NCI-H2107 treated with DMSO at 0.1 percent for 48 hours (cell line): ENCODE data around the gene G2E3.
"Not testable (repeated sequence)": the region's sequence is repeated elsewhere in the genome, so short reads cannot be mapped to it uniquely, and the experiment has no call there.

Experiments
- DNase-seq: peaks from one replicate; lab custom pipeline; 2025; ENCODE audit not compliant: unreplicated experiment; lab: John Stamatoyannopoulos, UW

The G2E3 gene, protein sequence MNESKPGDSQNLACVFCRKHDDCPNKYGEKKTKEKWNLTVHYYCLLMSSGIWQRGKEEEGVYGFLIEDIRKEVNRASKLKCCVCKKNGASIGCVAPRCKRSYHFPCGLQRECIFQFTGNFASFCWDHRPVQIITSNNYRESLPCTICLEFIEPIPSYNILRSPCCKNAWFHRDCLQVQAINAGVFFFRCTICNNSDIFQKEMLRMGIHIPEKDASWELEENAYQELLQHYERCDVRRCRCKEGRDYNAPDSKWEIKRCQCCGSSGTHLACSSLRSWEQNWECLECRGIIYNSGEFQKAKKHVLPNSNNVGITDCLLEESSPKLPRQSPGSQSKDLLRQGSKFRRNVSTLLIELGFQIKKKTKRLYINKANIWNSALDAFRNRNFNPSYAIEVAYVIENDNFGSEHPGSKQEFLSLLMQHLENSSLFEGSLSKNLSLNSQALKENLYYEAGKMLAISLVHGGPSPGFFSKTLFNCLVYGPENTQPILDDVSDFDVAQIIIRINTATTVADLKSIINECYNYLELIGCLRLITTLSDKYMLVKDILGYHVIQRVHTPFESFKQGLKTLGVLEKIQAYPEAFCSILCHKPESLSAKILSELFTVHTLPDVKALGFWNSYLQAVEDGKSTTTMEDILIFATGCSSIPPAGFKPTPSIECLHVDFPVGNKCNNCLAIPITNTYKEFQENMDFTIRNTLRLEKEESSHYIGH

DNA sequence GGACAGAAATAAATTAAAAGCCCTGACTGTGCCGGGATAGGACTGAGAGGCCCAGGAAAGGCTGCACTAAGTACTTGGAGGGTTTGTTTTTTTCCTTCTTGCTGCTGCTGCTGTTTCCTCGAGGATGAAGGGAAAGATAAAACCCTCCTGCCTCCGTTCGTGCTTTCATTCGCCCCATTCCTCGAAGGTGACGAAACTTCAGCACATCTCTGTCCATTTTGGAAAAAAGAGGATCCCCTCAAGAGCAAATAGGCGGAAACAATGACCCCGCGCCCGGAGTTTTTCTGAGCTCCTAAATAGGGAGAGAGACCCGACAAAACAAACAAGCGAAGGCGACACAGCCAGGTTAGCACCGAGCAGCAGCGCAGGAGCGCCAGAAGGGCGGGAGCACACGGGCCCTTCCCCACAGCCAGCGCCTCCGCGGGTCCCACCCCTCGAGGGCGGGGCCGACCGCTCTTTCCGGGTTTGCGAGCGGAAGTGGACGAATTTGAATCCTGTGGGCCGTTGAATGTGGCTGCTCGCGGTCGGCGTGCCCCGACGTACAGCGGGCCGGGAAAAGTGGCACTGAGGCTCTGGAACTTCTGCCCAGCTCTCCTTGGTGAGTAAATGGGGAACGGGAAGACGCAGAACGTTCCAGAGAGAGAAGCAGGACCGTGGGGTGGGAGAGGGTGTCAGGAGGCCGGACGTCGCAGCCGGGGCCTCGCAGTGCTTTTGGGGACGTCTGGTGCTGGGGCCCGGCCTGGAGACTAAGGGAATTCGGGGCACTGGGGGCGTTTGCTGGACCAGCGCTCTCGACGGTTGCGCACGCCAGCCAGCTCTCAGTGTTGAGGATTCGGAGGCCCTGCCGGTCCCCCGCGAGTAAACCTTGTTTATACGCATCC, at the start of gene G2E3:
G2E3 (plus strand) TSS at position 484 of the 881 bp plus-strand sequence. CDS start 21,922 bp downstream, outside the sequence.
- peak; percentile 82 for DNase-seq

DNA sequence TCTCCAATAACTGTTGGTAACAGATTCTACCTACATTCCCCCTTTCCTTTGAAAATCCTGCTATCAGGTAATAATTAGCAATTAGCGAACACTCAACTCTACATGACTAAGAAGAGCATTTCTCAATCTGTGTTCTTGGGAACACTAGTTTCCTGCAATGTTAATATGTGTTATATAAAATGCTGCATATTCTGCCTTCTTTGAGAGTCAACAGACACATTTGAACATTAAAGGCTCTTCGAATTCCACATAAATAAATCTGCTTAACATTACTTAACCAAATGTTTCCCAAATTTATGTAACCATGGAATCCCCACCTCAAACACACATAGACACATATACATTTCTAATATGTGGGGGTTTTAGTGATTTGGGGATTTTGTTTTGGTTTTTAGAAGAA, 41.2 kb upstream of the G2E3 start:
- no peak for DNase-seq

DNA sequence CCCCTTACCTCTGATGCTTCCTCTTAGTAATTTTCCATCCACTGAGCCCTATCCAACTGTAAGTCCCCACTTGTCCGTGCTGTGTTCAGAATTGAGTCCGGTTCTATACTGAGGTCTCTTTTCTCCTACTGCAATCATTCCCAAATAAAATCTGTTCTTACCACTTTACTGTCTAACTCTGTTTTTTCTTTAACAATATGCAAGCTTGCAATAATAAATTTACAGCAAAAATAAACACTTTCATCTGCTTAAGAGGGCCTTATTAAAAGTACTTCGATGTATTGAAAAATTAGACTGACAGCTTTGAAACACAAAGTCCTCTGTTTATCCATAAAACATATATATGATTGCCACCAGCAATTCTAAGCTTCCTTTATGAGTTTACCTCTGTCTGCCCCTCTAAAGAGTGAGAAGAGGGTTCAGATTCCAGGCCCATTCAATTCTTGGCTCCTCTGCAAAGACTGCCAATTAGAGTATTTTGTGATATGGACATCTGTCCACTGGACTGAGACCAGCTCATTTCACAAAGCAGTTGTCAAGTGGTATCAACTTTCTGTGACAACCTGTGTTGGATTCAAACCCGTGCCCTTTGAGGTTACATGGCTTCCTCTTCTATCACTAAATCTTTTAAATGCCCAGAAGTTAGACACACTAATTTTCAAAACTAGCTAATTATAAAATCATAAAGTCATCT, 39.9 kb upstream of the G2E3 start:
- peak; percentile 50 for DNase-seq

DNA sequence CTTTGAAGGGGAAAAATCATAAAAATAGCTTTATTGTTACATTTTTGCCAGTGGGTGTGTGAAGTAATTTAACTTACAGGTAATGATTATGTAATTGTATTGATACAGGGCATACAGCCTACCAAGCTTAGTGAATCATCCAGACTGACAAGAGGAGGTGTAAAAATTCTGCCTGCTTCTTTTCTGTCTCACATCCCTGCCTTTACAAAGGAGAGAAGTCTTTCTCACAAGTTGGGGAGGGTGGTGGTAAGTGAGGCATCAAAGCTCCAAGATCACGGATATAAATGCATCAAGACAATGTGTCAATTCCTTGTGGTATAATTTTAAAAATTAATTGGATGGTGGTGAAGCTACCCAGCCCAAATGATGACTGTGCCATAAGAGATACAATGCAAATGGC, 39.0 kb upstream of the G2E3 start:
- DNase-seq = no peak

DNA sequence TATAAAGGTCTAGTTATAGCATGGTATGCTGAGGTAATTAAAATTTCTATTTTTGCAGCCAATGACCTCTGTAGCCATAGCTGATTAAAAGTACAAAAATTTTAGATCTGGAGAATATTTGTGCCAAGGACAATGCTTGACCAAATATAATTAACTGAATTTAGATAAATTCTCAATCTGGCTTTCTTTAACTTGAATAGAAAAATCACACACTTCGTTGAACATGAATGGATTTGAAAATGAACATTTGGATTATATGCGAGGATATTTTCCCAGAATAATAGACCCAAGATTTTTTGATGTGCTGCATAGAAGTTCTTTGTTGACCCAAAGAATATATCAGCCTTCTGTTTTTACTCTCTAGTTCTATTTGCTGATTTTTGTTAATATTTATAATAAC, 38.4 kb upstream of the G2E3 start:
- DNase-seq = no peak

DNA sequence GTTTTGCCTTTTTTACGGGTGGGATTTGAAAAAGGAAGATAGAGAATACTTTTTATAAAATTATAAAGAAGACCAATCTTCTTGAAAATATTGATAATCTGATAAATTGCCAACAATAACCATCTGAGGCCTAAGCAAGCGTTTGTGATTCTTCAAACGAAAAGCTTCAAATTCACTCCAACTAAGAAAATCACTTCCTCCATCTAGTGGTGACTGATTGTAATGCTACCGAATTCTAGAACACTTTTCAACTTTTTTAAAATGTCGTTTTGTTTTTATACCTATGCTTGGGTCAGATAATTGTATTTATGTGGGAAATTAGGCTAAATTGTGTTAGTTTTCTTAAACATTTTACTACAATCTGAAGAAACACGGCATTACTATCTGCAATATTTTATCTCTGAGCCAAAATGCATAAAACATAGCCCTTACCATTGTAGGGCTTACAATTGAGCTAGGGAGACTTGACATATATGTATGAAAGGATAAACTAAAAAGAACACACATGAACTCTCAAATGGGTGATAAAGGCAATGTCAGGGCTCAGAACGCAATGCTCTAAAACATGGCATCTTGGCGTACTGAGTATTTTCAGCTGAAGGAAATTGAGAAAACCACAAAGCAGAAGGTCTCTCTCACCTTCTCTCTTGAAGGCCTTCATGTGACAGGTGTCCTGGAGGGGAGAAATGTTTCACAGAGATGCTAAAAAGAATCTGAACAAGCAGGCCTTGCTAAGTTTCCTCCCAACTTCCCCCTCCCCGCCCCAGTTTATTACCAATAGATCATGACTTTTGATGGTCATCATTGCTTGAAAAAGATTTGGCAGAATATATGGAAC, 36.8 kb upstream of the G2E3 start:
- DNase-seq = peak; percentile 94

DNA sequence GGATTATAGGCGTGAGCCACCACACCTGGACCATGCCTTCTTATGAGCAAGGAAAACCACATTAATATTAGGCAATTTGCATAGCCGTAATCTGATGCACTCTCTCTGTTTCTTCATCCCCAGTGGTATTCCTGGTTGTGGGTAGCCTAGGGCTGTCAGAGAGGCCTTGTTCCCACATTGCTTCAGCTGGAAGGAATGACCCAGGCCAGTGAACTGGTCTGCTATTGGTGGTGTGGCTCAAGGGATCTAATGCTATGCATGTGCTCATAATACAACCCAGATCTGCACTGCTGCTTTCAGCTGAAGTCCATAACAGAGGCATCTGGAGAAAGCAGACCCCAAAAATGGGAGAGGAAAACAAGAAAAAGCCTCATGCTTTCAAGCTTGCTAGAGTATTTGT, 33.1 kb upstream of the G2E3 start:
- DNase-seq = no peak

DNA sequence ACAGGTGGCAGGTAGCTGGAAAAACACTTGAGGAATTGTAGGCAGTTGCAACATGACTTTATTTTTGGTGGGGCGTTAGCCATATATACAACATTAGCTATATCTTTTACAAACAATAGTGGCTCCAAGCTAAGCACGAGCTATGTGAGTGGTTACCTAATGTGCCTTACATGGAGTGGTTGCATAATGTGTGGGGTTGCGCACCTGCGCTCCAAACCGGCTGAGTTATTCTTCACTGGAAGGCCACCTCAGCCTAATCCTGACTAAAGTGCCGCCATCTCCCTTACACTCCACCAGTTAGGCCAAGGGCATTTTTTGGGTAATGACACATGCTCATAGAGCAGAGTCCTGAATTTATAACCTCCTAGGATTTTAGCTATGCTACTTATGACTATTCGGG, 31.8 kb upstream of the G2E3 start:
- no peak for DNase-seq

DNA sequence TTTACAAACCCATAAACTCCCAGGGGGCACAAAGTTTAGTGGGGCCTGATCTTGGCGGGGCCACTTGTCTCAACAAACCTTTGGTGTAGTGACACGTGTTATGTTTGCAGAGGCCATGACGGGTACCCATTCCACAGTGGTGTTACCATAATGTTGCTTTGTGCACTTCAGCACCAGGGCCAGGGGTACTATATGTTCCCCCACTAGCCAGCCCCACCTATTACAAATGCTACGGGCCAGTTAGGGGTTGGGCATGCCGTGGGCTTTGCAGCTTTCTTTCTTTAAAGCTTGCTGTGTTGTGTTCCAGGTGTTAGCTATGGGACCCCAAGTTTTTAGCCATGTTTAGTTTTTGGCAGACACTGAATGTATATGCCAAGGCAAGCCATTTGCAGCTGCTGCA, 30.8 kb upstream of the G2E3 start:
- no peak for DNase-seq

DNA sequence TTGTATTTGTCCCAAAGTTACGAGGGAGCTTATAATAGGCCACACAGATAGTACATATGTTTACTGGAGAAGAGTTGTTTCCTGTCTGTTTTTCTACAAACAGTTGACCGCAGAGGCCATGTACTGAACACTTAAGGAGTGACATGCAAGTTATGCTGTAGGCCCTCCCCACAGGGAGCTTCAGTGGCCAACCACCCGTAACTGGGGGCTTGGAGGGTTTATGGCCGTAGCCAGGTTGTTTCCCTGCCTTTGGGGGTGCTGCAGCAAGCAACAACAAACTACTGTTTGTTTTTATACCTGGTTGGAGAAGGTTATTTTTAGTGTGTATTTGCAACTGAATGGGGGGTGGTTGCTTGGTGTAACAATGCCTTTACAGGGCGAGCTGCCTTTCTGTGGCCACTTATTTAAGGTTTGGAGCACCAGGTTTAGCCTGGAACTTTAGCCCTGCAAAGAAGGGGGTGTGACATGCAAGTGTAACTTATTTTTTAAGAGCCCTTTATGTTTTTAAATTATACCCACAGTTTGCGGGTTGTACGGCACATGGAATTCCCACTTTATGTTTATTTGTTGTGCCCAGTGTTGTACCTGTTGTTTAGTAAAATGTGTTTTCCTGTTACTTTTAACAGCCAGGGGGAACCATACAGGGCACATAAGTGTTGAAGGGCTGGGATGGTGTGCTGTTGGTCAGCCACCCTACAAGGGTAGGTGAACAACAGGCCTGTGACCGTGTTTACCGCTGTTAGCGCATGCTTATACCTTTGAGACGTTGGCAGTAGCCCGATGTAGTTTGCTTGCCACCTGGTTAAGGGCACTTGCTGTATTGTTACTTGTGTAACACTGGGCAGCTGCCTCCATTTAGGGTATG, 29.9 kb upstream of the G2E3 start:
- DNase-seq = no peak

DNA sequence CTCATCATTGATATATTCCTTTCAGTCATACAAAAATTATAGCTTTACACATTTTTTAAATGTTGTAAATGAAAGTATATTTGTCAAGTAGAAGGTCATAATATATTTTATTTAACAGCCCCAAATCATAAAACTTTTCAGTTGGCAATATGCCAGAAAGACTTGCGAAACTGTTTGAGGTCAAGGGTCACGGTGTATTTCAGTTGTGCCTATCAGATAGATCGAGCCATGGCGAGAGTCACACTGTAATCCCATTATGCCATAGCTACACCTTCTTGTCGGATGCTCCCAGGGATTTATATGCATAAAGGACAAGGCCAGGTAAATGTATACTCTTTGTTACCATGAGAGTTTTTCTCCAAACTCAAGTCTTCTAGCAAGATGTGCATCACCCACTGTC, 26.7 kb upstream of the G2E3 start:
- DNase-seq = no peak

DNA sequence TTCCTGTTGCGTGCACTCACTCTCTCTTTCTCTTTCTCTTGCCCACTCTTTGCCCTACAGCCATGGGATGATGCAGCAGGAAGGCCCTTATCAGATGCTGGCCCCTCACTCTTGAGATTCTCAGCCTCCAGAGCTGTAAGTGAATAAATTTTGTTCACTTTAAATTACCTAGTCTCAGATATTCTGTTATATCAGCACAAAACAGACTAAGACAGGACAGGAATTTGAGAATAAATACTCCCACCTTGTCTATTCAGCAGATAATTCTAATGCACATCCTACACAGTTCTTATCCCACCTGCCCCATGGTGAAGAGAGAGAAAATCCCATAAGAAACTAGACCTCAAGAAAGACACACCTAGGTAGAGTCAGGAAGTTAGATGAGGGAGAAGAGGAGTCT, 25.8 kb upstream of the G2E3 start:
- no peak for DNase-seq

DNA sequence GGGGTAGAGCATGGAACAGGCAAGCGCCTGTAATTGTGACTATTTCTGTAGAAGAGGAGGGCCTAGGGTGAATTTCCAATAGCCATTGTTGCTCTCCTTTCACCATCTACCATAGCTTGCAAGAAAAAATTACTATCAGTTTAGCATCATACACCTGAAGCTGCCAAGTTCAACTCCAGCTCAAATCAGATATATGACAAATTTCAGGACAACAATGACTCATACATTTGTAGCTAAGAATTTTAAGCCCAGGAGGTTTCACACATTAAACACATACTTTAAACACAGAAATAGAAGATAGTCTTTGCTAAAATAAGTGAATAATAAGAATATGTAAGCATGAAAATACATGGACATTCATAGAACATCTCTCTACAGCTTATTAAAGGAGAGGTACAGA, 17.6 kb upstream of the G2E3 start:
- DNase-seq = no peak

DNA sequence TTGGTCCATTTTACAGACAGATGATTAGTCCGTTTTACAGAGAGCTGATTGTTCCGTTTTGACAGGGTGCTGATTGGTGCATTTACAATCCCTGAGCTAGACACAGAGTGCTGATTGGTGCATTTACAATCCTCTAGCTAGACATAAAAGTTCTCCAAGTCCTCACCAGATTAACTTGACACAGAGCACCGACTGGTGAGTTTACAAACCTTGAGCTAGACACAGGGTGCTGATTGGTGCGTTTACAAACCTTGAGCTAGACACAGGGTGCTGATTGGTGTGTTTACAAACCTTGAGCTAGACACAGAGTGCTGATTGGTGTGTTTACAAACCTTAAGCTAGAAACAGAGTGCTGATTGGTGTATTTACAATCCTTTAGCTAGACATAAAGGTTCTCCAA, 12.2 kb upstream of the G2E3 start:
- not testable (repeated sequence) for DNase-seq

DNA sequence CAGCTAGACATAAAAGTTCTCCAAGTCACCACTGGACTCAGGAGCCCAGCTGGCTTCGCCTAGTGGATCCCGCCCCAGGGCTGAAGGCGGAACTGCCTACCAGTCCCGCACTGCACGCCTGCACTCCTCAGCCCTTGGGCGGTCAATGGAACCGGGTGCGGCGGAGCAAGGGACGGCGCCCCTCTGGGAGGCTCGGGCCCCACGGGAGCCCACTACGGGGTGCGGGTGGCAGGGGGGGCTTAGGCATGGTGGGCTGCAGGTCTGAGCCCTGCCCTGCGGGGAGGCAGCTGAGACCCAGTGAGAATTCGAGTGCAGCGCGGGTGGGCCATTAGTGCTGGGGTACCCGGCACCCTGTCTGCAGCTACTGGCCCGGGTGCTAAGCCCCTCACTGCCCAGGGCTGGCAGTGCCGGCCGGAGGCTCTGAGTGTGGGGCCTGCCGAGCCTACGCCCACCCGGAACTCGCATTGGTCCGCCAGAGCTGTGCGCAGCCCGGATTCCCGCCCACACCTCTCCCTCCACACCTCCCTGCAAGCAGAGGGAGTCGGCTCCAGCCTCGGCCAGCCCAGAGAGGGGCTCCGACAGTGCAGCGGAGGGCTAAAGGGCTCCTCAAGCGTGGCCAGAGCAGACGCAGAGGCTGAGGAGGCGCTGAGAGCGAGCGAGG, 11.4 kb upstream of the G2E3 start:
- no peak for DNase-seq

DNA sequence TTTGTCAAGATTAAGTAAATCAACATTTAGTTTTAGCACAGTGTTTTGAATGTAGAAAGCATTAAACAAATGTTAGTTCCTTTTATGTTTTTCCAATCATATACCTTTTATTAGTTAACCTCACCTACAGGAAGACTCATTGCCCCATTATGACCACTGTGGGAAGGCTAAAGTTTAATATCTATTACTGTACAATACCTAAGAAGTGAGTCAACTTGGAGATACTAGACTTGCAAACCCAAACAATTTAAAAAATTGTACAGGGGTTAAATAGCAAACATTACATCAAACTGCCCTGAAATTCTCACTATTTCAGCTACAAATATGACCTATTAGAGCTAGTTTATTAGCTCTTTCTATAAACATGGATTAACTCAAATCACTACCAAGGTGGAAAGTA, 8.6 kb upstream of the G2E3 start:
- DNase-seq = no peak

DNA sequence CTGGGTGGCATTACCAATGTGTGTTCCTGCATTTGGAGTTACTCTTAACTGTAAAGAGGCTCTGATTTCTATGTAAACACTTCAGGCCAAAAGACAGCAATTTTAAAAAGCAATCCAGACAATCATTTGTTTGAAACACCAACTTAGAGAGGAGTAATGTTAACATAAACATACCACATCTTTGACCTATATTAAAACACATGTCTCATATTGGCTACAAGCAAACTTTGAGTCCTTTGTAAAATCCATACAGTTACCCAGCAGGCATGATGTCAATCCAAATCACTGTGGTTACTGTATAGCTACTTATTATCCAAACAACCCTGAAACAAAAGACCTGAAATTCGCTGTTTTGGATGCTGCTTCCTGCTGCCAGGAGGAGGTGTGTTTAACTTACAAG, 7.5 kb upstream of the G2E3 start:
- peak; percentile 71 for DNase-seq

DNA sequence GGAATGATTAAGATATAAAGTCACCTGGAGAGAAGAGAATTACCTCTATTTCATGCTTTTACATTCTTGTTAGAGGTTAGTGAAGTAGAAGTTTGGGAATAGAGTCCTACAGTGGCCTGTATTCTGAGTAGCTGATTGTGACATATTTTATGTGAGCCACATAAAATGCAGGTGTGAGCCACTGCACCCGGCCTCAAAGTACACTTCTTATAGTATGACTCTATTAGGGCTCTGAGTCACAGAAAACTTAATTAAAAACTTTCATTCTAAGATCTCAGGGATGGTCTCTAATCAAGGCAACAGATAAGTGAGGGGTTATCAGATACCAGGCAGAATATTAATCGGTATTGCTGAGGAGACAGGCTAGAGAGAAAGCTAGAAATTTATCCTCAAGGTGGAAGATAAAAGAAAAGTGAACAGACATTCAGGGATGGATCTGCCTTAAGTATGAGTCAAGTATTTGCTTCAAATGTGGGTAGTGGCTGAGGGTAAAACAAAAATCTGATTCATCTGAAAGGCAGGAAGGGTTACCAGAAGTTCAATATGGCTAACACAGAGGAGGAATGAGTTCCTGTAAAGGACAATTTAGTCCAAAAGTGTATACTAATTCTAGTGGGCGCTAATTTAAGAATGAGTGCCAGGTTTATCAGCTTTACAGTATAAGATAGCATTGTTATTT, 5.5 kb upstream of the G2E3 start:
- no peak for DNase-seq
